Measurements from ENCODE around the gene CD47.

DNA sequence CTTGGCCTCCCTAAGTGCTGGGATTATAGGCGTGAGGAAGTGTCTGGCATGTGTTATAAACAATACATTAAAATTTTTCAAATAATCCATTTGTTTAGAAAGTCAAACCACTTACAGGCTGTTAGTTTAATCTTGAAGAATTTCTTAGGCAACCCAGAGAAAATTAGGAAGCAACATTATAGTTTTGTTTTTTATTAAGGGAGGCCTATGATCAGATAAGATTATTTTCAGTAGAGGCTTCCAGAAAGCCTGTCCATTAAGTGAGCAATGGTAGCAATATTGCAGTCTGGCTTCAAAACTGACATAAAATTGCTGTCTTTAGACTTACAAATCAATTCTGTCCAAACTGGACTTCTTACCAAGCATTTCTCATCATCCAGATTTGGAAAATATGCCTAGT, 49.6 kb downstream of the CD47 start:
- TF ChIP-seq POLR2AphosphoS5 (IDR thresholded peaks at IDR 0.05; ENCODE audit: low read depth, low read length) (no peak), TAF1 (IDR thresholded peaks at IDR 0.05; ENCODE audit: borderline replicate concordance, insufficient read depth, low read length) (no peak), SIN3A (IDR thresholded peaks at IDR 0.05; ENCODE audit: borderline replicate concordance, insufficient read depth, low read length) (no peak), FOXP2 (optimal IDR thresholded peaks at IDR 0.05; ENCODE audit: borderline replicate concordance, extremely low read depth, extremely low read length, insufficient read depth) (no peak)
- TF ChIP-seq, protein P1, sequence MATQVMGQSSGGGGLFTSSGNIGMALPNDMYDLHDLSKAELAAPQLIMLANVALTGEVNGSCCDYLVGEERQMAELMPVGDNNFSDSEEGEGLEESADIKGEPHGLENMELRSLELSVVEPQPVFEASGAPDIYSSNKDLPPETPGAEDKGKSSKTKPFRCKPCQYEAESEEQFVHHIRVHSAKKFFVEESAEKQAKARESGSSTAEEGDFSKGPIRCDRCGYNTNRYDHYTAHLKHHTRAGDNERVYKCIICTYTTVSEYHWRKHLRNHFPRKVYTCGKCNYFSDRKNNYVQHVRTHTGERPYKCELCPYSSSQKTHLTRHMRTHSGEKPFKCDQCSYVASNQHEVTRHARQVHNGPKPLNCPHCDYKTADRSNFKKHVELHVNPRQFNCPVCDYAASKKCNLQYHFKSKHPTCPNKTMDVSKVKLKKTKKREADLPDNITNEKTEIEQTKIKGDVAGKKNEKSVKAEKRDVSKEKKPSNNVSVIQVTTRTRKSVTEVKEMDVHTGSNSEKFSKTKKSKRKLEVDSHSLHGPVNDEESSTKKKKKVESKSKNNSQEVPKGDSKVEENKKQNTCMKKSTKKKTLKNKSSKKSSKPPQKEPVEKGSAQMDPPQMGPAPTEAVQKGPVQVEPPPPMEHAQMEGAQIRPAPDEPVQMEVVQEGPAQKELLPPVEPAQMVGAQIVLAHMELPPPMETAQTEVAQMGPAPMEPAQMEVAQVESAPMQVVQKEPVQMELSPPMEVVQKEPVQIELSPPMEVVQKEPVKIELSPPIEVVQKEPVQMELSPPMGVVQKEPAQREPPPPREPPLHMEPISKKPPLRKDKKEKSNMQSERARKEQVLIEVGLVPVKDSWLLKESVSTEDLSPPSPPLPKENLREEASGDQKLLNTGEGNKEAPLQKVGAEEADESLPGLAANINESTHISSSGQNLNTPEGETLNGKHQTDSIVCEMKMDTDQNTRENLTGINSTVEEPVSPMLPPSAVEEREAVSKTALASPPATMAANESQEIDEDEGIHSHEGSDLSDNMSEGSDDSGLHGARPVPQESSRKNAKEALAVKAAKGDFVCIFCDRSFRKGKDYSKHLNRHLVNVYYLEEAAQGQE (IDR thresholded peaks at IDR 0.05; ENCODE audit: insufficient read depth in 1 of 2, low read depth in 2 of 2, low read length in 2 of 2): no peak
